Osteoblast (primary cell): ENCODE measurements around the gene ASMTL. TPM values are rescaled to one million over a fixed set of nuclear protein-coding genes. Genes with fewer than 3 reads are reported as not detected.

ENCODE experiments used
- DNase-seq: peaks from one replicate; pipeline ENCODE4 v3.0.0; 2011; ENCODE audit warnings: low spot score, mixed read lengths; ENCODE audit not compliant: insufficient read length; ENCODE audit errors: missing footprints
- H2AFZ ChIP-seq: 2 replicates; pipeline ENCODE4 v1.6.0; 2011; ENCODE audit warnings: mild to moderate bottlenecking, low read length
- H3K27ac ChIP-seq: 2 replicates; pipeline ENCODE4 v1.5.1; 2011; ENCODE audit warnings: mild to moderate bottlenecking, low read depth, low read length, moderate library complexity
- H3K27me3 ChIP-seq: 2 replicates; pipeline ENCODE4 v1.6.0; 2012; ENCODE audit warnings: mild to moderate bottlenecking, control low read depth, inconsistent platforms, low read length, moderate library complexity; ENCODE audit not compliant: insufficient read depth
- H3K36me3 ChIP-seq: 2 replicates; pipeline ENCODE4 v1.5.1; 2011; ENCODE audit warnings: mild to moderate bottlenecking, low read length, control low read depth, moderate library complexity; ENCODE audit not compliant: insufficient read depth
- H3K4me1 ChIP-seq: 2 replicates; pipeline ENCODE4 v1.5.1; 2011; ENCODE audit warnings: mild to moderate bottlenecking, low read length, control low read depth, moderate library complexity; ENCODE audit not compliant: insufficient read depth
- H3K4me2 ChIP-seq: 2 replicates; pipeline ENCODE4 v1.6.0; 2011; ENCODE audit warnings: mild to moderate bottlenecking, low read length; ENCODE audit not compliant: insufficient read depth
- H3K4me3 ChIP-seq: fragments of 200-600 bp; sonication (generic); 3 replicates; pipeline ENCODE4 v1.5.1; 2012; ENCODE audit warnings: mild to moderate bottlenecking, low read length, inconsistent platforms; ENCODE audit not compliant: insufficient read depth
- H3K79me2 ChIP-seq: 2 replicates; pipeline ENCODE4 v1.6.0; 2012; ENCODE audit warnings: mild to moderate bottlenecking, low read length, control low read depth, inconsistent platforms; ENCODE audit not compliant: insufficient read depth
- H3K9me3 ChIP-seq: 2 replicates; pipeline ENCODE4 v1.5.1; 2011; ENCODE audit warnings: low read depth, low read length, control low read depth
- H4K20me1 ChIP-seq: 2 replicates; pipeline ENCODE4 v1.6.0; 2012; ENCODE audit warnings: mild to moderate bottlenecking, low read length, control low read depth; ENCODE audit not compliant: insufficient read depth
- total RNA-seq: library from RNA; depleted of rRNA; stranded (reverse); fragments of >200 nt; gene quantifications from 2 replicates; pipeline ENCODE4 v1.2.3, GENCODE V29; 2012
- TF ChIP-seq, protein P1 (sequence below): IDR thresholded peaks from 2 replicates; pipeline ENCODE4 v1.5.1; 2011; ENCODE audit warnings: mild to moderate bottlenecking, low read depth, low read length, moderate library complexity; ENCODE audit errors: extremely low read depth

ASMTL gene
- total RNA-seq, 1 donor = 24.6 TPM

GRCh38 chrX:1395646-1396216 is 57.0 kb downstream of the ASMTL start:
- TF ChIP-seq, protein P1, sequence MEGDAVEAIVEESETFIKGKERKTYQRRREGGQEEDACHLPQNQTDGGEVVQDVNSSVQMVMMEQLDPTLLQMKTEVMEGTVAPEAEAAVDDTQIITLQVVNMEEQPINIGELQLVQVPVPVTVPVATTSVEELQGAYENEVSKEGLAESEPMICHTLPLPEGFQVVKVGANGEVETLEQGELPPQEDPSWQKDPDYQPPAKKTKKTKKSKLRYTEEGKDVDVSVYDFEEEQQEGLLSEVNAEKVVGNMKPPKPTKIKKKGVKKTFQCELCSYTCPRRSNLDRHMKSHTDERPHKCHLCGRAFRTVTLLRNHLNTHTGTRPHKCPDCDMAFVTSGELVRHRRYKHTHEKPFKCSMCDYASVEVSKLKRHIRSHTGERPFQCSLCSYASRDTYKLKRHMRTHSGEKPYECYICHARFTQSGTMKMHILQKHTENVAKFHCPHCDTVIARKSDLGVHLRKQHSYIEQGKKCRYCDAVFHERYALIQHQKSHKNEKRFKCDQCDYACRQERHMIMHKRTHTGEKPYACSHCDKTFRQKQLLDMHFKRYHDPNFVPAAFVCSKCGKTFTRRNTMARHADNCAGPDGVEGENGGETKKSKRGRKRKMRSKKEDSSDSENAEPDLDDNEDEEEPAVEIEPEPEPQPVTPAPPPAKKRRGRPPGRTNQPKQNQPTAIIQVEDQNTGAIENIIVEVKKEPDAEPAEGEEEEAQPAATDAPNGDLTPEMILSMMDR = no peak
- Histone ChIP-seq H2AFZ (no peak overlapping the region), H3K79me2 (peaks cover 28% of the 10 kb centered on the region), H4K20me1 (peaks cover 25% of the 10 kb centered on the region), H3K4me3 (no peak overlapping the region), H3K27me3 (no peaks in the 10 kb centered on the region), H3K27ac (no peak overlapping the region), H3K4me2 (peak overlapping the region; percentile 96), H3K36me3 (peaks cover 8% of the 10 kb centered on the region), H3K4me1 (peaks cover 31% of the 10 kb centered on the region), H3K9me3 (no peaks in the 10 kb centered on the region)
- DNase-seq = peak; percentile 26

DNA sequence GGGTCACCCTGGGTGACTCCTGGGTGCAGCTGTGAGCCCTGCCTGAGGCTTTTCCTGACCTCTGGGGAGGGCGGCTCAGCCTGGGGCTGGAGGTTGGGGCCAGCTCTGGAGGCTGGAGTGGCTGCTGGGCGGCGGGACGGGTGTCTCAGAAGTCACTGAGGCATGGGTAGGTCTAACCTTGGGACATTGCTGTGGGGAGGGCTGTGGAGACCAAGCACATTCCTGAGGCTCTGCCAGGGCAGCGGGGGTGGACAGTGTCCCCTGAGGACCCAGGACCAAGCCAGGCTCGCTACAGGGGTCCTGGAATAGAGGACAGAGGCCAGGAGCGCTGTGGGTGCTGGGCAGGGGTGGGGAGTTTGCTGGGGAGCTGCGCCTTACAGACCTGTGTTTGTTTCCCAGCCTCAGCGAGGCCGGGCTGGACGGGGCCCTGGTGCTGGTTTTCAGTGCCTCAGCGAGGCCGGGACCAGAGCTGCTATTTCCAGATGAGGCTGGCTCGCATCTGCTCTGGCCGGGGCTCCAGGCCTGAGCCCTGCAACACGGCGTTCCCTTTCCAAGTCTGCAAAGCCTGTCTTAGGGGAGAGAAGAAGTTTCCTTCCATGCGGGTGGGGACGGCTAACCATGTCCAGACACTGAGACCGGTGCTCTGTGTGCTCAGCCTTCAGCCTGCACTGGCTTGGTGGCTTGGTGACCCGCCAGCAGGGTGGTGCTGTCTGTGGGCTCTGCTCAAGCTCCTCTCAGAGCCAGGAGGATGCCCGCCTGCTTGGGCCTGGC is 57.8 kb downstream of the ASMTL start:
- peaks cover 36% of the 10 kb centered on the region for H3K79me2 ChIP-seq
- H3K9me3 ChIP-seq = no peaks in the 10 kb centered on the region
- H3K4me2 ChIP-seq = peak overlapping the region; percentile 96
- peak overlapping the region; percentile 28 for H3K27ac ChIP-seq
- DNase-seq = peak; percentile 82
- H3K27me3 ChIP-seq = no peaks in the 10 kb centered on the region
- peaks cover 35% of the 10 kb centered on the region for H3K4me1 ChIP-seq
- H3K36me3 ChIP-seq = peaks cover 12% of the 10 kb centered on the region
- H4K20me1 ChIP-seq = peaks cover 33% of the 10 kb centered on the region
- no peak overlapping the region for H2AFZ ChIP-seq
- TF ChIP-seq, protein P1 = no peak
- peak overlapping the region; percentile 75 for H3K4me3 ChIP-seq

DNA sequence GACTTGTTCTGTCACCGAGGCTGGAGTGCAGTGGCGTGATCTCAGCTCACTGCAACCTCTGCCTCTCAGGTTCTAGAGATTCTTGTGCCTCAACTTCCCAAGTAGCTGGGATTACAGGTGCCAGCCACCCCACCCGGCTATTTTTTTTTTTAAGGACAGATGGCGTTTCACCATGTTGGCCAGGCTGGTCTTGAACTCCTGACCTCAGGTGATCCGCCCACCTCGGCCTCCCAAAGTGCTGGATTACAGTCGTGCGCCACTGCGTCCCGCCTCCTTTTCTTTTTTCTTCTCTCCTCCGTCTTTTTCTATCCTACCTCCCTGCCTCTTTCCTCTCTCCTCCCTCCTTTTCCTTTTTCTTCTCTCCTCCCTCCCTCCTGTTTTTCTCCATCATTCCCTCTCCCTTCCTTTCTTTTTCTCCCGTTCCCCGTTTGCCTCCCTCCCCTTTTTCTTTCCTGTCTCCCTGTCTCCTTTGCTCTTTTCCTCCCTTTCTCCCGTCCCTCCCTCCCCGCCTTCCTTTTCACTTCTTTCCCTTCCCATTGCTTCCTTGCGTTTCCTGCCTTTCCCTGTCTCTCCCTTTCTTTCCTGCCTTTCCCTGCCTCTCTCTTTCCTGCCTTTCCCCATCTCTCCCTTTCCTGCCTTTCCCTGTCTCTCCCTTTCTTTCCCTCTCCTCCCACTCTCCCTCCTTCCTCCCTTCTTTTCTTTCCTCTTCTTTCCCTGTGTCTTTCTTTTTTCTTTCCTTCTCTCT is 58.7 kb downstream of the ASMTL start:
- Histone ChIP-seq H2AFZ (peak overlapping the region; percentile 6), H3K27me3 (no peaks in the 10 kb centered on the region), H3K4me1 (peaks cover 35% of the 10 kb centered on the region), H3K4me3 (peak overlapping the region; percentile 75), H3K9me3 (no peaks in the 10 kb centered on the region), H4K20me1 (peaks cover 42% of the 10 kb centered on the region), H3K4me2 (peak overlapping the region; percentile 96), H3K79me2 (peaks cover 45% of the 10 kb centered on the region), H3K27ac (peak overlapping the region; percentile 28), H3K36me3 (peaks cover 21% of the 10 kb centered on the region)
- TF ChIP-seq, protein P1 = no peak
- DNase-seq = no peak
